Measurements from ENCODE around the gene RIC1.

The RIC1 gene

DNA sequence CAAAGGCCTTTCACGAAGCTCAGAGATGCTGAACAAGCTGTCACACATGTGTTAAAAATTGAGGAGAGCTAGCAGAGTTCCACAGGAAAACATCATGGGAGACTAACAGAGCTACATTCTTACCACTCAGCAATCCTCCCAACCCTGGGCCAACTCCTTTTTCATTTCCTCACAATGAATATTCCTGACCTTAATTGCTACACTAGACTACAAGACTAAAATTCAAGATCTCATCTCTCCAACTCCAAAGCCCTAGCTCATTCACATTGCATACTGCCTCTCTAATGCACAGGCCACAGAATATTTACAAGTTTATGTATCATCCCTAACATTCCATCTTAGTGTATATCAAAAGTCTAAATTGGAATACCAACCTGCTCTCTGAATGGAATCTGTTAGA, 182.8 kb downstream of the RIC1 start:
- CTCF ChIA-PET: interaction anchor here (0.5 kb wide), 1 partner anchor 48 kb away, joined by 6 read pairs; no protein-coding TSS in a partner anchor
- TF ChIP-seq NFRKB (IDR thresholded peaks at IDR 0.05): no peak
- TF ChIP-seq L3MBTL2 (conservative IDR thresholded peaks at IDR 0.05): no peak

DNA sequence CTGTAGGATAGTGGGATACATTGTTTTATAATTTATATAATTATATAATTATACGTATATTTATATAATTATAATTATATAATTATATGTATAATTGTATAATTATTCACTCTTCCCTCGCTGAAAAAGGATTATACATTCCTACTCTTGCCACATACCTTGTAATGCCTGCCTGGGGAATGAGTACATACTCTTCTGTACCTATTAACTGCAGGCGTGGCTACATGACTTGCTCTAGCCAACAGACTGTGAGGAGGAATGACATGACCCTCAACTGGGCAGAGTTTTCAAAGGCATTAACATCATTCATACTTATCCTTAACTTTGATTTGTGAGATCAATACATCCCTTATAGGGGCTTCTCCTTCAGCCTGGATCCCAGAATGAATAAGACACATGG, 184.9 kb downstream of the RIC1 start:
- POLR2A ChIA-PET: no interaction called here
- CTCF ChIA-PET: no interaction called here
- TF ChIP-seq CTBP1 (IDR thresholded peaks at IDR 0.05; ENCODE audit: borderline replicate concordance) (no peak), ARNT (IDR thresholded peaks at IDR 0.05) (no peak), FOXM1 (IDR thresholded peaks at IDR 0.05; ENCODE audit: borderline replicate concordance) (no peak), NFRKB (IDR thresholded peaks at IDR 0.05) (no peak), FOXK2 (IDR thresholded peaks at IDR 0.05) (no peak), ZNF384 (IDR thresholded peaks at IDR 0.05) (no peak)
- TF ChIP-seq, protein P1, sequence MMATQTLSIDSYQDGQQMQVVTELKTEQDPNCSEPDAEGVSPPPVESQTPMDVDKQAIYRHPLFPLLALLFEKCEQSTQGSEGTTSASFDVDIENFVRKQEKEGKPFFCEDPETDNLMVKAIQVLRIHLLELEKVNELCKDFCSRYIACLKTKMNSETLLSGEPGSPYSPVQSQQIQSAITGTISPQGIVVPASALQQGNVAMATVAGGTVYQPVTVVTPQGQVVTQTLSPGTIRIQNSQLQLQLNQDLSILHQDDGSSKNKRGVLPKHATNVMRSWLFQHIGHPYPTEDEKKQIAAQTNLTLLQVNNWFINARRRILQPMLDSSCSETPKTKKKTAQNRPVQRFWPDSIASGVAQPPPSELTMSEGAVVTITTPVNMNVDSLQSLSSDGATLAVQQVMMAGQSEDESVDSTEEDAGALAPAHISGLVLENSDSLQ (IDR thresholded peaks at IDR 0.05): no peak
- no peak for DNase-seq (ENCODE audit: extremely low spot score)

More for the DNA sequence above, 182.8 kb downstream of the RIC1 start:
- DNase-seq (ENCODE audit: extremely low spot score): no peak
- POLR2A ChIA-PET: no interaction called here

DNA sequence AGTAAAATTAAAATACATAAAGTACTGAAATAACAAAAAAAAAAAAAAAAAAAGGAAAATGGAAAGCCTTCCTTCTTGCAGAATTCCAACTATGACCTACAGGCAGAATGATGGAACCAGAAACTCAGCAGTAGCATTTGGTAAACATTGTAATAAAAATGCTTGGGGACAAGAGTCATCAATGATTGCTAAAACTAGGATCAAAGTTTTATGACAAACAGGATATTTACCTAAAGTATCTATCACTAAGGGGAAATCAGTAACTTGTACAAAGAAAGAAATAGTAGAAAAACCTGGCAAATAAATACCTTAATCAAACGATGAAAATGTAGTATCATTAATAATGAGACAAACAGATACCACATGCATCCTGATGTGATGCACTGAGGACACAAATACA, 186.6 kb downstream of the RIC1 start:
- CTCF ChIA-PET: no interaction called here

DNA sequence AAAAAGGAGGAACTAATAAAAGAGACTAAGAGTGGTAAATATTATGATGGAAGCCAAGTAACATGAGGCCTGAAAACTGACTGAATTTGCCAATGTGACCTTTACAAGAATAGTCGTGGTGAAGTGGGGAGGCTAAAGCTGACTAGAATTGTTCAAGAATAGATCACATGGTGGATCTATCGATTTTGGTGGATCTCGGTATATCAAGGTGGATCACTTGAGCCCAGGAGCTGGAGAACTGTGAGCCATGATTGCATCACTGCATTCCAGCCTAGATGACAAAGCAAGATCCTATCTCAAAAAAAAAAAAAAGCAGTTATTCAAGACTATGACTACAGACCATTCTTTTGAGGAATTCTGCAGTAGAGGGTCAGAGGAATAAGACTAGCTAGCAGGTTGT, 189.0 kb downstream of the RIC1 start:
- CTCF ChIA-PET: interaction anchor here (0.6 kb wide), 1 partner anchor 296 kb away, joined by 3 read pairs; no protein-coding TSS in a partner anchor
- no peak for TF ChIP-seq FOXM1 (IDR thresholded peaks at IDR 0.05; ENCODE audit: borderline replicate concordance)
- TF ChIP-seq NFRKB (IDR thresholded peaks at IDR 0.05): no peak
- TF ChIP-seq SUZ12 (IDR thresholded peaks at IDR 0.05): no peak
- TF ChIP-seq SP1 (IDR thresholded peaks at IDR 0.05): no peak
- no peak for TF ChIP-seq TARDBP (IDR thresholded peaks at IDR 0.05)
- TF ChIP-seq CTBP1 (IDR thresholded peaks at IDR 0.05; ENCODE audit: borderline replicate concordance): no peak
- TF ChIP-seq FOXA1 (IDR thresholded peaks at IDR 0.05): no peak
- TF ChIP-seq LEF1 (IDR thresholded peaks at IDR 0.05; ENCODE audit: borderline replicate concordance): no peak
- no peak for TF ChIP-seq L3MBTL2 (conservative IDR thresholded peaks at IDR 0.05)
- TF ChIP-seq ELF4 (IDR thresholded peaks at IDR 0.05): no peak
- no peak for DNase-seq (ENCODE audit: extremely low spot score)
- POLR2A ChIA-PET: no interaction called here

More for the DNA sequence above, 186.6 kb downstream of the RIC1 start:
- POLR2A ChIA-PET: no interaction called here
- TF ChIP-seq, protein P1 (IDR thresholded peaks at IDR 0.05): no peak
- TF ChIP-seq SP1 (IDR thresholded peaks at IDR 0.05) (no peak), ZNF384 (IDR thresholded peaks at IDR 0.05) (no peak), NFRKB (IDR thresholded peaks at IDR 0.05) (no peak), L3MBTL2 (conservative IDR thresholded peaks at IDR 0.05) (no peak), BHLHE40 (IDR thresholded peaks at IDR 0.05; ENCODE audit: borderline replicate concordance) (no peak), FOXK2 (IDR thresholded peaks at IDR 0.05) (no peak), FOXM1 (IDR thresholded peaks at IDR 0.05; ENCODE audit: borderline replicate concordance) (no peak), HDGF (IDR thresholded peaks at IDR 0.05; ENCODE audit: borderline replicate concordance) (no peak), SUZ12 (IDR thresholded peaks at IDR 0.05) (no peak), ELF4 (IDR thresholded peaks at IDR 0.05) (no peak), TARDBP (IDR thresholded peaks at IDR 0.05) (no peak), CTBP1 (IDR thresholded peaks at IDR 0.05; ENCODE audit: borderline replicate concordance) (no peak), ARNT (IDR thresholded peaks at IDR 0.05) (no peak)
- no peak for DNase-seq (ENCODE audit: extremely low spot score)

DNA sequence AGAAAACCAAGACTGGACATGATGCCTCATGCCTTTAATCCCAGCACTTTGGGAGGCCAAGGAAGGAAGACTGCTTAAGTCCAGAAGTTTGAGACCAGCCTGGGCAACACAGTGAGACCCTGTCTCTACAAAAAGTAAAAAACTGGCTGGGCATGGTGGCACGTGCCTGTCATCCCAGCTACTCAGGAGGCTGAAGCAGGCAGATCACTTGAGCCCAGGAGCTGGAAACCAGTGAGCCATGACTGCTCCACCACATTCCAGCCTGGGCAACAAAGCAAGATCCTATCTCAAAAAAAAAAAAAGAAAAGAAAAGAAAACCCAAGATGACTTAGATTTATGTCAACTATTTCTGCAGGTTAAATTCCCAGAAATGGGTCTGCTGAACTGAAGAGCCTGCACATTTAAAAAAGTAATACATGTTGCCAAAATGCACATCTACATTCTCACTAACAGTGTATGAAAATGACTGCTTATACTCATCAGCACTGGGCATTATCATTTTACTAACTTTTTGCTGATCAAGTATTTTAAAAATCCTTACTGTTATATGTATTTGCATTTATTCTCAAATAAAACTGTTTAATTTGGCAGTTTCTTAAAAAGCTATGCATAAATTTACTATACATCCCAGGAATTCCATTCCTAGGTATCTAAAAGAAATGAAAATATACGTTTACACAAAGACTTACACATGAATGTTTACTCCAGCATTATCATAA, 189.7 kb downstream of the RIC1 start:
- no peak for DNase-seq (ENCODE audit: extremely low spot score)
- ChIA-PET CTCF (no interaction called here), POLR2A (no interaction called here)
- TF ChIP-seq FOXA1 (IDR thresholded peaks at IDR 0.05) (no peak), SP1 (IDR thresholded peaks at IDR 0.05) (no peak), SUZ12 (IDR thresholded peaks at IDR 0.05) (no peak), BHLHE40 (IDR thresholded peaks at IDR 0.05; ENCODE audit: borderline replicate concordance) (no peak)

DNA sequence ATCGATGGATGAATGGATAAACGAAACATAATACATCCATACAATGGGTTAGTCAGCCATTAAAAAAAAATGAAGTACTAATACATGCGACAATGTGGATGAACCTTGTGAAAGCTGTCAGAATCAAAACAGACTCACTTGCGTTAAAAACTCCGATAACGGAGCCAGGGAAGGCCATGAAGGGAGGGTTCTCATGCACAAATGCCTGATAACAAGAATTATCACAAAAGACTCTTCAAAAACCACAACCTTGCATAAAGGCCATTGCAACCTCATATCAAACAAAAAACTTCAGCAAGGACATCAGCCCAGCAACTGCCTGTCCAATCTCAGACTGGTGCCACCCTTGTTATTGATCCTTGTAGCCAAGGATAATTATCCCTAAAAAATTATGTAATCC, 190.3 kb downstream of the RIC1 start:
- ChIA-PET POLR2A (no interaction called here), CTCF (no interaction called here)
- TF ChIP-seq ARNT (IDR thresholded peaks at IDR 0.05): no peak
- no peak for TF ChIP-seq BHLHE40 (IDR thresholded peaks at IDR 0.05; ENCODE audit: borderline replicate concordance)
- TF ChIP-seq L3MBTL2 (conservative IDR thresholded peaks at IDR 0.05): no peak
- no peak for TF ChIP-seq FOXK2 (IDR thresholded peaks at IDR 0.05)
- no peak for TF ChIP-seq CTBP1 (IDR thresholded peaks at IDR 0.05; ENCODE audit: borderline replicate concordance)
- TF ChIP-seq, protein P1 (IDR thresholded peaks at IDR 0.05): no peak
- no peak for TF ChIP-seq FOXA1 (IDR thresholded peaks at IDR 0.05)
- TF ChIP-seq NFRKB (IDR thresholded peaks at IDR 0.05): no peak
- TF ChIP-seq LEF1 (IDR thresholded peaks at IDR 0.05; ENCODE audit: borderline replicate concordance): no peak
- no peak for TF ChIP-seq SUZ12 (IDR thresholded peaks at IDR 0.05)
- TF ChIP-seq ZNF384 (IDR thresholded peaks at IDR 0.05): no peak
- TF ChIP-seq ELF4 (IDR thresholded peaks at IDR 0.05): no peak
- no peak for TF ChIP-seq SP1 (IDR thresholded peaks at IDR 0.05)
- no peak for TF ChIP-seq HDGF (IDR thresholded peaks at IDR 0.05; ENCODE audit: borderline replicate concordance)
- DNase-seq (ENCODE audit: extremely low spot score): no peak

DNA sequence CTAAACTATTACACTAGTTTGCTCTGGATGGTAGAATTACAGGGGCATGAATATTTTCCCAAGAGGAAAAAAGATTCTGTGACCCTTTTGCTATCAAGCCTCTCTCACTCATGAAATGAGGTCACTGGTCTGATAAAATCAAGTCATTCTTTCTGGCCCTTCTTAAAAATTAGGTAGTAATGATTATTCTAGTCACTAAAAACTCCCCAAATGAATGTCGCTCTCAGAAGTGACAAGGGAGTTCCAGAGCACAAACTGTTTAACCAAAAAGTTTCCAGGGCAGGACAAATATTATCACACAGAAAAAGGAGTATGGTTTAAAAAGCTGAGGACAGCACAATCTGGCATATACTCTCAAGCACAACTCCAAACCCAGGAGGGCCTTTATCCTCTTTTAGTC, 191.5 kb downstream of the RIC1 start:
- ChIA-PET POLR2A (no interaction called here), CTCF (no interaction called here)
- DNase-seq (ENCODE audit: extremely low spot score): no peak
- TF ChIP-seq ARNT (IDR thresholded peaks at IDR 0.05) (no peak), ELF4 (IDR thresholded peaks at IDR 0.05) (no peak), SP1 (IDR thresholded peaks at IDR 0.05) (no peak), TARDBP (IDR thresholded peaks at IDR 0.05) (no peak), FOXK2 (IDR thresholded peaks at IDR 0.05) (no peak), NFRKB (IDR thresholded peaks at IDR 0.05) (no peak), SUZ12 (IDR thresholded peaks at IDR 0.05) (no peak), FOXM1 (IDR thresholded peaks at IDR 0.05; ENCODE audit: borderline replicate concordance) (no peak), LEF1 (IDR thresholded peaks at IDR 0.05; ENCODE audit: borderline replicate concordance) (no peak), HDGF (IDR thresholded peaks at IDR 0.05; ENCODE audit: borderline replicate concordance) (no peak), ZNF384 (IDR thresholded peaks at IDR 0.05) (no peak), FOXA1 (IDR thresholded peaks at IDR 0.05) (no peak), BHLHE40 (IDR thresholded peaks at IDR 0.05; ENCODE audit: borderline replicate concordance) (no peak), CTBP1 (IDR thresholded peaks at IDR 0.05; ENCODE audit: borderline replicate concordance) (no peak), L3MBTL2 (conservative IDR thresholded peaks at IDR 0.05) (no peak)
- TF ChIP-seq, protein P1 (IDR thresholded peaks at IDR 0.05): no peak

Data from HEK293T (cell line).